PC-9 (cell line): ENCODE data around the gene HSF5.

Experiments used
- CTCF ChIP-seq: fragments of 200-600 bp; sonication (generic); conservative IDR thresholded peaks from 2 replicates; pipeline ENCODE4 v1.6.1; 2017; ENCODE audit warnings: mixed run types, antibody characterized with exemption, mild to moderate bottlenecking, moderate library complexity
- EZH2 ChIP-seq: fragments of 200-600 bp; sonication (generic); IDR thresholded peaks from 2 replicates; pipeline ENCODE4 v1.8.0; 2017; ENCODE audit warnings: antibody characterized with exemption, low read depth

- TF ChIP-seq CTCF (no peak), EZH2 (no peak)
Observed at GRCh38 chr17:58529275-58529674, 41.1 kb upstream of the HSF5 start.
